GM18951 (cell line): ENCODE data around the gene CNP.
"Not testable (repeated sequence)": the region's sequence is repeated elsewhere in the genome, so short reads cannot be mapped to it uniquely, and the experiment has no call there.

Experiments
- POLR2A ChIP-seq: IDR thresholded peaks from 4 replicates; pipeline ENCODE4 v1.6.1; 2011; ENCODE audit warnings: mild to moderate bottlenecking; ENCODE audit not compliant: insufficient read length, insufficient read depth; ENCODE audit errors: extremely low read depth
- in situ Hi-C: fragments of 300-500 bp; cut with MboI; formaldehyde crosslinking; loops from one replicate; pipeline ENCODE4 v1.12.0; 2022; ENCODE audit warnings: low sequenced_read_pairs, mixed read lengths, inconsistent platforms; ENCODE audit not compliant: unreplicated experiment

Gene CNP

DNA sequence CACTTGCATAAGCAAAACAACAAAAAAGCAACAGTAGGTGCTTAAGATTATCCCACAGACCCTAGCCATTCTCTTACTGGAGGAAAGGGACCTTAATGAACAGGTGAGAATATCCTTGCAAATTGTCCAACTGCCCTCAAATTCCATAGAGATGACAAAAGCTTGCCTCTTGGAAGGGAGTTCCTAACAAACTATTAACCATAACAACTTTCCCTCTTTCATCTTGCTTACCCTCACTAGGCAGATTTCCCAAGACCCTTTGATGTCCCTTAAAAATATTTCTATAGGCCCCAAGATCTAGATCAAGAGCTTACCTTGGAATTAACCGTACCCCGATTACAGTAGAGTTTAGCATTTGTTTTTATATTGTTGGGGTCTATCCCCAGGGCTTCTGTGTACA, 21.8 kb downstream of the CNP start:
- no peak for TF ChIP-seq POLR2A
- in situ Hi-C loops, result no loop called here

- TF ChIP-seq POLR2A, result no peak
- in situ Hi-C loops, result no loop called here
Measured at GRCh38 chr17:41989702-41990419, 23.3 kb downstream of the CNP start.

- no peak for TF ChIP-seq POLR2A
- in situ Hi-C loops, result no loop called here
Measured at GRCh38 chr17:41992576-41992975, 26.0 kb downstream of the CNP start.

DNA sequence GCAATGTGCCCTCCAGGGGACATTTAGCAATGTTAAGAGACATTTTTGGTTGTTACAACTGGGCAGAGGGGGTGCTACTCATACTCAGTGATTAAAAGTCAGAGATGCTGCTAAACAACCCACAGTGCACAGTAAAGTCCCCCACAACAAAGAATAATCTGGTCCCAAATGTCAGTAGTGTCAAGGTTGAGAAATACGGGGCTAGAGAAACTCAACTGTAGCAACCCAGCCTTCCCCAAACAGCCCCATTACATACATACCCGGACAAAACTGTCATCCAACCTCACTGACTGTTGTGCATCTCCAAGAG, 30.2 kb downstream of the CNP start:
- TF ChIP-seq POLR2A, result no peak
- in situ Hi-C loops, result no loop called here

DNA sequence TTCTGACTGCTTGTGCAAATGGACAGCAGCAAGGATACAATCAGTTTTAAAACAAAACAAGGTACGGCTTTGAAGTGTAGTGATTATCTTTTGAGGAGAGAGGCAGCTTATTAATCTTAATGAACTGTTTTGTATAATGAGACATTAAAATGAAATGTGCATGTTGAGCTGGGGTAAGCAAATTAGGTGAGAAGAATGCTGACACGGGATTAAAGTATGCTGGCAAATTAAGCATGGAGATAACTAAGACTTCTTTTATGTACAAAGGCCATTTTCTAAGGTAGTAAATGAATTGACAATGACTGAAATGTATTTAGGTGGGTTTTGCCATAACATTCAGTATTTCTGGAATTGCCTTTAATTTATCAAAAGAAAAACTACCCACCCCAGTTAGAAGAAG, 31.9 kb downstream of the CNP start:
- in situ Hi-C loops, result no loop called here
- TF ChIP-seq POLR2A, result no peak

GRCh38 chr17:42000413-42001133, 34.0 kb downstream of the CNP start:
- in situ Hi-C loops, result no loop called here
- TF ChIP-seq POLR2A, result no peak

- no peak for TF ChIP-seq POLR2A
- in situ Hi-C loops, result no loop called here
Measured at GRCh38 chr17:42001729-42002128, 35.1 kb downstream of the CNP start.

GRCh38 chr17:42002175-42002791, 35.7 kb downstream of the CNP start:
- TF ChIP-seq POLR2A, result no peak
- in situ Hi-C loops, result no loop called here

DNA sequence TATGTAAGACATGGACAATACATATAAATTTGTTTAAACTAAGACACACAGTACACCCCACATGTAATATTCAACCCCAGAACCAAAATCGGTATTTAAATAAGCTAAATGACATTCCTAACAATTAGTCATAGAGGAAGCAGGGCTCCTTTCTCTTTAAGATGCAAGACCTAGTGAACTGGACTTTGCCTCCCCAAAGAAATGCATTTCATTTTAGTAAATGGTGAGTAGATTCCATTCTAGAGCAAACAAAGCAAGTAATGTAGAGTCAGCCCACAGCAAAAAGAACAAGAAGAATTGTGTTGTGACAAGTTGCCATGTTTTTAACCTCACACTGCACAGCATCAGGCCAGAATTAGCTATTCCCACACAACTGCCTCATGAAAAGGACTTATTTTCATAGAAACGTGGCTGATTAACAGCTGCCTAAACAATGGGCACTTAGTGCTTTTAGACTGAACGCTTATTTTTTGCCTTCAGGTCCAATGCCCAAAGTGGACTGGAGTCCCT, 36.3 kb downstream of the CNP start:
- TF ChIP-seq POLR2A, result no peak
- in situ Hi-C loops, result no loop called here

GRCh38 chr17:42005166-42005565, 38.6 kb downstream of the CNP start:
- no peak for TF ChIP-seq POLR2A

GRCh38 chr17:42009170-42009569, 42.6 kb downstream of the CNP start:
- no peak for TF ChIP-seq POLR2A
- in situ Hi-C loops, result no loop called here

More at GRCh38 chr17:42005166-42005565, 38.6 kb downstream of the CNP start:
- in situ Hi-C loops, result no loop called here

GRCh38 chr17:42010266-42010680, 43.7 kb downstream of the CNP start:
- in situ Hi-C loops, result not testable (repeated sequence)

DNA sequence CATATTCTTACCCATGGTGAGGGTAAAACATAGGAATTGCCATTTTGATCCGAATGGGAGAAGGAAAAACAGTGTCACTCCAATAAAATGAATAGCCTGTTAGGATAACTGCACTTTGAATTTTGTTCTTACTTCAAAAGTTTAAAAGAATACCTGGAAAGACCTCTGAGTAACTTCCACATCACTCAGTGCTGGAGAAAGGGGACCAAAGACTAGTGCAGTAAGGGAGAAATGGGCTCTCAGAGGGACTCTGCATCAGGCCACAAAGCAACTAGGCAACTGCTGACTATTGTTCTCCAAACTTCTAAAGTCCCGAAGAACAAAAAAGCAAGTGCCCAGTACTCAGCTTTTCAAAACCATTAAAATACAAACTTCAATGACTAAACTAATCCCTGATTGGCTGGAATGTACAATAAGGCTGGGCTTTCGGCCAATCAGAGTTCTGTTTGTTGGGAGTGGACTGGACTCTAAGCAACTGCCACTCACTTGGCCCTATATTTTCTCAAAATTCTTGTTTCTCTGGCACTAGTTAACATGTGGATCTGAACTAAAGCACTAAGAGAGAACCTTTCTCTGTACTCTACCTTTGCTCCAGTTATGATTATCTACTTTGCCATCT, 44.4 kb downstream of the CNP start:
- in situ Hi-C loops, result no loop called here
- no peak for TF ChIP-seq POLR2A

DNA sequence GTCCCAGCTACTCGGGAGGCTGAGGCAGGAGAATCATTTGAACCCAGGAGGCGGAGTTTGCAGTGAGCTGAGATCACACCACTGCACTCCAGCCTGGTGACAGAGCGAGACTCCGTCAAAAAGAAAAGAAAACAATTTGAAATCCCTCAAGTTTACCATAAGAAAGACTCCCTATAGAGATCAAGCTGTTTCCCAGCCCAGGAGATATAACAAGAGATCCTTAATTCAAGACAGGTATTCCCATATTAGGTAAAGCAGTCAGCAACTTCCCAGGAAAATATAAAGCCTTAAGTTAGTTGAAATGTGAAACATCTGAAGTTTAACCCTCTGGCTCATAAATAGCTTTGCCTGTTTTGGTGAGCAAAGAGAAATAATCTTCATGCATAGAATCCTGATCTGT, 45.8 kb downstream of the CNP start:
- in situ Hi-C loops, result not testable (repeated sequence)

DNA sequence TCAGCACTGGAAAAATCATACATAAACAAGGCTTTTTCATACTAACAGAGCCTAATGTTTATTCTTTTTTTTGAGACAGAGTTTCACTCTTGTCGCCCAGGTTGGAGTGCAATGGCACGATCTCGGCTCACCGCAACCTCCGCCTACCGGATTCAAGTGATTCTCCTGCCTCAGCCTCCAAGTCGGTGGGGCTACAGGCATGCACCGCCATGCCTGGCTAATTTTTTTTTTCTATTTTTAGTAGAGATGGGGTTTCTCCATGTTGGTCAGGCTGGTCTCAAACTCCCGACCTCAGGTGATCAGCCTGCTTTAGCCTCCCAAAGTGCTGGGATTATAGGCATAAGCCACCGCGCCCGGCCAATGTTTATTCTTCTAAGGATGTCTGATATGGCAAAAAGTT, 47.1 kb downstream of the CNP start:
- in situ Hi-C loops, result not testable (repeated sequence)
